HG02571 (cell line): ENCODE results near the gene MYO5A.
"Not testable (repeated sequence)": the region's sequence is repeated elsewhere in the genome, so short reads cannot be mapped to it uniquely, and the experiment has no call there.

ENCODE experiments used
- ATAC-seq: cut with Tn5 transposase; IDR thresholded peaks from one replicate; pipeline ENCODE4 v1.9.1; 2021; ENCODE audit warnings: mild to moderate bottlenecking, moderate library complexity; ENCODE audit not compliant: unreplicated experiment

MYO5A gene

GRCh38 chr15:52466134-52466701 is 62.5 kb downstream of the MYO5A start:
- peak; percentile 94 for ATAC-seq

GRCh38 chr15:52464478-52464877 is 64.2 kb downstream of the MYO5A start:
- peak; percentile 45 for ATAC-seq

- ATAC-seq: no peak
These were observed 64.6 kb downstream of the MYO5A start for GRCh38 chr15:52464040-52464439.

- no peak for ATAC-seq
These were observed 65.0 kb downstream of the MYO5A start for GRCh38 chr15:52463638-52464037.

- ATAC-seq: no peak
These were observed 65.8 kb downstream of the MYO5A start for GRCh38 chr15:52462806-52463360.

- not testable (repeated sequence) for ATAC-seq
These were observed 69.0 kb downstream of the MYO5A start for GRCh38 chr15:52459701-52460100.

- not testable (repeated sequence) for ATAC-seq
These were observed 69.4 kb downstream of the MYO5A start for GRCh38 chr15:52459265-52459664.

- no peak for ATAC-seq
These were observed 80.4 kb downstream of the MYO5A start for GRCh38 chr15:52448011-52448890.

GRCh38 chr15:52445954-52446353 is 82.7 kb downstream of the MYO5A start:
- ATAC-seq: no peak

GRCh38 chr15:52445553-52445952 is 83.1 kb downstream of the MYO5A start:
- no peak for ATAC-seq

- ATAC-seq: not testable (repeated sequence)
These were observed 85.5 kb downstream of the MYO5A start for GRCh38 chr15:52443205-52443604.

- no peak for ATAC-seq
These were observed 86.8 kb downstream of the MYO5A start for GRCh38 chr15:52441841-52442240.

GRCh38 chr15:52440946-52441345 is 87.7 kb downstream of the MYO5A start:
- ATAC-seq: no peak

GRCh38 chr15:52440414-52440813 is 88.3 kb downstream of the MYO5A start:
- no peak for ATAC-seq

GRCh38 chr15:52439470-52439869 is 89.2 kb downstream of the MYO5A start:
- no peak for ATAC-seq

GRCh38 chr15:52439042-52439441 is 89.6 kb downstream of the MYO5A start:
- ATAC-seq: not testable (repeated sequence)

- ATAC-seq: no peak
These were observed 90.6 kb downstream of the MYO5A start for GRCh38 chr15:52438047-52438446.

GRCh38 chr15:52437646-52438045 is 91.0 kb downstream of the MYO5A start:
- no peak for ATAC-seq

GRCh38 chr15:52436981-52437380 is 91.7 kb downstream of the MYO5A start:
- ATAC-seq: no peak

GRCh38 chr15:52434885-52435284 is 93.8 kb downstream of the MYO5A start:
- ATAC-seq: no peak

GRCh38 chr15:52428297-52428696 is 100.4 kb downstream of the MYO5A start:
- no peak for ATAC-seq

GRCh38 chr15:52427804-52428203 is 100.9 kb downstream of the MYO5A start:
- no peak for ATAC-seq
